HEK293 (cell line): Measurements from ENCODE around the gene SCN7A.

Experiments
- GLI2 ChIP-seq: fragments of 450-650 bp; formaldehyde crosslinking; IDR thresholded peaks from 2 replicates; pipeline ENCODE4; 2017; ENCODE audit warnings: missing biosample characterization, missing genetic modification characterization, low read depth, borderline replicate concordance
- MZF1 ChIP-seq: fragments of 450-650 bp; formaldehyde crosslinking; IDR thresholded peaks from 2 replicates; pipeline ENCODE4 v1.5.1; 2017; ENCODE audit warnings: missing biosample characterization, missing genetic modification characterization, borderline replicate concordance
- PRDM4 ChIP-seq: fragments of 450-650 bp; formaldehyde crosslinking; IDR thresholded peaks from 2 replicates; pipeline ENCODE4 v1.5.1; 2017; ENCODE audit warnings: missing biosample characterization, missing genetic modification characterization
- PRDM6 ChIP-seq: fragments of 450-650 bp; formaldehyde crosslinking; IDR thresholded peaks from 2 replicates; pipeline ENCODE4 v1.5.1; 2017; ENCODE audit warnings: missing biosample characterization, missing genetic modification characterization
- RBAK ChIP-seq: fragments of 450-650 bp; formaldehyde crosslinking; IDR thresholded peaks from 2 replicates; pipeline ENCODE4 v1.5.1; 2016; ENCODE audit warnings: missing biosample characterization, missing genetic modification characterization
- REPIN1 ChIP-seq: fragments of 450-650 bp; formaldehyde crosslinking; IDR thresholded peaks from 2 replicates; pipeline ENCODE4 v1.5.1; 2017; ENCODE audit warnings: missing biosample characterization, missing genetic modification characterization, low read depth
- SCRT1 ChIP-seq: fragments of 450-650 bp; formaldehyde crosslinking; IDR thresholded peaks from 2 replicates; pipeline ENCODE4 v1.5.1; 2016; ENCODE audit warnings: missing biosample characterization, missing genetic modification characterization, borderline replicate concordance
- TRIM28 ChIP-seq: IDR thresholded peaks from 2 replicates; pipeline ENCODE4 v1.6.1; 2011; ENCODE audit warnings: low read length, control low read depth, borderline replicate concordance
- WT1 ChIP-seq: fragments of 450-650 bp; formaldehyde crosslinking; IDR thresholded peaks from 2 replicates; pipeline ENCODE4 v1.5.1; 2016; ENCODE audit warnings: missing biosample characterization, missing genetic modification characterization
- ZBTB1 ChIP-seq: fragments of 450-650 bp; formaldehyde crosslinking; IDR thresholded peaks from 2 replicates; pipeline ENCODE4 v1.5.1; 2016; ENCODE audit warnings: missing biosample characterization, missing genetic modification characterization
- ZEB2 ChIP-seq: fragments of 450-650 bp; formaldehyde crosslinking; IDR thresholded peaks from 2 replicates; pipeline ENCODE4 v1.5.1; 2016; ENCODE audit warnings: missing biosample characterization, missing genetic modification characterization
- ZIC2 ChIP-seq: fragments of 450-650 bp; formaldehyde crosslinking; IDR thresholded peaks from 2 replicates; pipeline ENCODE4 v1.5.1; 2016; ENCODE audit warnings: missing biosample characterization, missing genetic modification characterization
- ZNF10 ChIP-seq: fragments of 450-650 bp; formaldehyde crosslinking; IDR thresholded peaks from 2 replicates; pipeline ENCODE4 v1.5.1; 2017; ENCODE audit warnings: missing biosample characterization, missing genetic modification characterization
- ZNF112 ChIP-seq: fragments of 450-650 bp; formaldehyde crosslinking; IDR thresholded peaks from 2 replicates; pipeline ENCODE4 v1.5.0; 2017; ENCODE audit warnings: missing biosample characterization, missing genetic modification characterization
- ZNF133 ChIP-seq: fragments of 450-650 bp; formaldehyde crosslinking; IDR thresholded peaks from 2 replicates; pipeline ENCODE4 v1.5.1; 2016; ENCODE audit warnings: missing biosample characterization, missing genetic modification characterization
- ZNF146 ChIP-seq: fragments of 450-650 bp; formaldehyde crosslinking; IDR thresholded peaks from 2 replicates; pipeline ENCODE4 v1.5.1; 2016; ENCODE audit warnings: missing biosample characterization, missing genetic modification characterization
- ZNF18 ChIP-seq: fragments of 450-650 bp; formaldehyde crosslinking; IDR thresholded peaks from 2 replicates; pipeline ENCODE4 v1.5.1; 2016; ENCODE audit warnings: missing biosample characterization, missing genetic modification characterization
- ZNF335 ChIP-seq: fragments of 450-650 bp; formaldehyde crosslinking; conservative IDR thresholded peaks from 2 replicates; pipeline ENCODE4 v1.5.1; 2016; ENCODE audit warnings: missing biosample characterization, missing genetic modification characterization
- ZNF37A ChIP-seq: fragments of 450-650 bp; IDR thresholded peaks from 2 replicates; pipeline ENCODE4 v1.5.1; 2018; ENCODE audit warnings: missing biosample characterization, missing genetic modification characterization
- ZNF423 ChIP-seq: fragments of 450-650 bp; formaldehyde crosslinking; IDR thresholded peaks from 2 replicates; pipeline ENCODE4 v1.5.1; 2016; ENCODE audit warnings: missing biosample characterization, missing genetic modification characterization
- ZNF544 ChIP-seq: fragments of 450-650 bp; formaldehyde crosslinking; IDR thresholded peaks from 2 replicates; pipeline ENCODE4 v1.5.0; 2017; ENCODE audit warnings: missing biosample characterization, missing genetic modification characterization
- ZNF558 ChIP-seq: fragments of 450-650 bp; formaldehyde crosslinking; IDR thresholded peaks from 2 replicates; pipeline ENCODE4 v1.5.1; 2016; ENCODE audit warnings: missing biosample characterization, missing genetic modification characterization
- ZNF596 ChIP-seq: fragments of 450-650 bp; IDR thresholded peaks from 2 replicates; pipeline ENCODE4 v1.5.0; 2018; ENCODE audit warnings: missing biosample characterization, mild to moderate bottlenecking, missing genetic modification characterization, moderate library complexity
- TF ChIP-seq, protein P1 (sequence below): fragments of 450-650 bp; IDR thresholded peaks from 2 replicates; pipeline ENCODE4 v1.5.1; 2018; ENCODE audit warnings: missing biosample characterization, mild to moderate bottlenecking, missing genetic modification characterization
- TF ChIP-seq, protein P2 (sequence below): fragments of 450-650 bp; formaldehyde crosslinking; IDR thresholded peaks from 2 replicates; pipeline ENCODE4 v1.5.1; 2016; ENCODE audit warnings: missing biosample characterization, missing genetic modification characterization
- TF ChIP-seq, protein P3 (sequence below): fragments of 450-650 bp; formaldehyde crosslinking; conservative IDR thresholded peaks from 2 replicates; pipeline ENCODE4 v1.5.1; 2016; ENCODE audit warnings: low read depth, missing biosample characterization, missing genetic modification characterization

Gene SCN7A

GRCh38 chr2:166373951-166374350, 120.1 kb downstream of the SCN7A start (continued):
- TF ChIP-seq ZNF544 (no peak), ZNF335 (tag by site-specific recombination) (no peak), REPIN1 (tag by site-specific recombination) (no peak), ZEB2 (0 out of 2 replicates have a peak, but pooled peaks have one; percentile 35), ZNF18 (no peak), ZNF133 (no peak), ZBTB1 (tag by site-specific recombination) (no peak), GLI2 (tag by site-specific recombination) (no peak), ZNF10 (peak; percentile 69), WT1 (tag by site-specific recombination) (no peak), ZNF423 (tag by site-specific recombination) (no peak), ZNF558 (no peak), ZNF112 (tag by site-specific recombination) (no peak), SCRT1 (tag by site-specific recombination) (peak; percentile 86; the same call in 1 of the 2 replicates), MZF1 (tag by site-specific recombination) (peak; percentile 13; the same call in 1 of the 2 replicates), PRDM4 (tag by site-specific recombination) (no peak), ZNF37A (tag by site-specific recombination) (0 out of 2 replicates have a peak, but pooled peaks have one; percentile 13), PRDM6 (tag by site-specific recombination) (0 out of 2 replicates have a peak, but pooled peaks have one; percentile 13), ZNF596 (peak; percentile 12; the same call in 1 of the 2 replicates), TRIM28 (peak; percentile 71; the same call in 1 of the 2 replicates), ZIC2 (peak; percentile 32; the same call in 1 of the 2 replicates), ZNF146 (tag by site-specific recombination) (no peak), RBAK (tag by site-specific recombination) (no peak)
- TF ChIP-seq, protein P1, sequence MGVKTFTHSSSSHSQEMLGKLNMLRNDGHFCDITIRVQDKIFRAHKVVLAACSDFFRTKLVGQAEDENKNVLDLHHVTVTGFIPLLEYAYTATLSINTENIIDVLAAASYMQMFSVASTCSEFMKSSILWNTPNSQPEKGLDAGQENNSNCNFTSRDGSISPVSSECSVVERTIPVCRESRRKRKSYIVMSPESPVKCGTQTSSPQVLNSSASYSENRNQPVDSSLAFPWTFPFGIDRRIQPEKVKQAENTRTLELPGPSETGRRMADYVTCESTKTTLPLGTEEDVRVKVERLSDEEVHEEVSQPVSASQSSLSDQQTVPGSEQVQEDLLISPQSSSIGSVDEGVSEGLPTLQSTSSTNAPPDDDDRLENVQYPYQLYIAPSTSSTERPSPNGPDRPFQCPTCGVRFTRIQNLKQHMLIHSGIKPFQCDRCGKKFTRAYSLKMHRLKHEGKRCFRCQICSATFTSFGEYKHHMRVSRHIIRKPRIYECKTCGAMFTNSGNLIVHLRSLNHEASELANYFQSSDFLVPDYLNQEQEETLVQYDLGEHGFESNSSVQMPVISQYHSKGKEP: peak; percentile 77
- TF ChIP-seq, protein P2, sequence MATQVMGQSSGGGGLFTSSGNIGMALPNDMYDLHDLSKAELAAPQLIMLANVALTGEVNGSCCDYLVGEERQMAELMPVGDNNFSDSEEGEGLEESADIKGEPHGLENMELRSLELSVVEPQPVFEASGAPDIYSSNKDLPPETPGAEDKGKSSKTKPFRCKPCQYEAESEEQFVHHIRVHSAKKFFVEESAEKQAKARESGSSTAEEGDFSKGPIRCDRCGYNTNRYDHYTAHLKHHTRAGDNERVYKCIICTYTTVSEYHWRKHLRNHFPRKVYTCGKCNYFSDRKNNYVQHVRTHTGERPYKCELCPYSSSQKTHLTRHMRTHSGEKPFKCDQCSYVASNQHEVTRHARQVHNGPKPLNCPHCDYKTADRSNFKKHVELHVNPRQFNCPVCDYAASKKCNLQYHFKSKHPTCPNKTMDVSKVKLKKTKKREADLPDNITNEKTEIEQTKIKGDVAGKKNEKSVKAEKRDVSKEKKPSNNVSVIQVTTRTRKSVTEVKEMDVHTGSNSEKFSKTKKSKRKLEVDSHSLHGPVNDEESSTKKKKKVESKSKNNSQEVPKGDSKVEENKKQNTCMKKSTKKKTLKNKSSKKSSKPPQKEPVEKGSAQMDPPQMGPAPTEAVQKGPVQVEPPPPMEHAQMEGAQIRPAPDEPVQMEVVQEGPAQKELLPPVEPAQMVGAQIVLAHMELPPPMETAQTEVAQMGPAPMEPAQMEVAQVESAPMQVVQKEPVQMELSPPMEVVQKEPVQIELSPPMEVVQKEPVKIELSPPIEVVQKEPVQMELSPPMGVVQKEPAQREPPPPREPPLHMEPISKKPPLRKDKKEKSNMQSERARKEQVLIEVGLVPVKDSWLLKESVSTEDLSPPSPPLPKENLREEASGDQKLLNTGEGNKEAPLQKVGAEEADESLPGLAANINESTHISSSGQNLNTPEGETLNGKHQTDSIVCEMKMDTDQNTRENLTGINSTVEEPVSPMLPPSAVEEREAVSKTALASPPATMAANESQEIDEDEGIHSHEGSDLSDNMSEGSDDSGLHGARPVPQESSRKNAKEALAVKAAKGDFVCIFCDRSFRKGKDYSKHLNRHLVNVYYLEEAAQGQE (tag by site-specific recombination): no peak
- TF ChIP-seq, protein P3, sequence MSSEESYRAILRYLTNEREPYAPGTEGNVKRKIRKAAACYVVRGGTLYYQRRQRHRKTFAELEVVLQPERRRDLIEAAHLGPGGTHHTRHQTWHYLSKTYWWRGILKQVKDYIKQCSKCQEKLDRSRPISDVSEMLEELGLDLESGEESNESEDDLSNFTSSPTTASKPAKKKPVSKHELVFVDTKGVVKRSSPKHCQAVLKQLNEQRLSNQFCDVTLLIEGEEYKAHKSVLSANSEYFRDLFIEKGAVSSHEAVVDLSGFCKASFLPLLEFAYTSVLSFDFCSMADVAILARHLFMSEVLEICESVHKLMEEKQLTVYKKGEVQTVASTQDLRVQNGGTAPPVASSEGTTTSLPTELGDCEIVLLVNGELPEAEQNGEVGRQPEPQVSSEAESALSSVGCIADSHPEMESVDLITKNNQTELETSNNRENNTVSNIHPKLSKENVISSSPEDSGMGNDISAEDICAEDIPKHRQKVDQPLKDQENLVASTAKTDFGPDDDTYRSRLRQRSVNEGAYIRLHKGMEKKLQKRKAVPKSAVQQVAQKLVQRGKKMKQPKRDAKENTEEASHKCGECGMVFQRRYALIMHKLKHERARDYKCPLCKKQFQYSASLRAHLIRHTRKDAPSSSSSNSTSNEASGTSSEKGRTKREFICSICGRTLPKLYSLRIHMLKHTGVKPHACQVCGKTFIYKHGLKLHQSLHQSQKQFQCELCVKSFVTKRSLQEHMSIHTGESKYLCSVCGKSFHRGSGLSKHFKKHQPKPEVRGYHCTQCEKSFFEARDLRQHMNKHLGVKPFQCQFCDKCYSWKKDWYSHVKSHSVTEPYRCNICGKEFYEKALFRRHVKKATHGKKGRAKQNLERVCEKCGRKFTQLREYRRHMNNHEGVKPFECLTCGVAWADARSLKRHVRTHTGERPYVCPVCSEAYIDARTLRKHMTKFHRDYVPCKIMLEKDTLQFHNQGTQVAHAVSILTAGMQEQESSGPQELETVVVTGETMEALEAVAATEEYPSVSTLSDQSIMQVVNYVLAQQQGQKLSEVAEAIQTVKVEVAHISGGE (tag by site-specific recombination): no peak
